ENCODE data around the gene GPR150. TPM values are rescaled to one million over a fixed set of nuclear protein-coding genes. Genes with fewer than 3 reads are reported as not detected.

The GPR150 gene
- polyA plus RNA-seq, 1 experiment: 0.25 TPM

DNA sequence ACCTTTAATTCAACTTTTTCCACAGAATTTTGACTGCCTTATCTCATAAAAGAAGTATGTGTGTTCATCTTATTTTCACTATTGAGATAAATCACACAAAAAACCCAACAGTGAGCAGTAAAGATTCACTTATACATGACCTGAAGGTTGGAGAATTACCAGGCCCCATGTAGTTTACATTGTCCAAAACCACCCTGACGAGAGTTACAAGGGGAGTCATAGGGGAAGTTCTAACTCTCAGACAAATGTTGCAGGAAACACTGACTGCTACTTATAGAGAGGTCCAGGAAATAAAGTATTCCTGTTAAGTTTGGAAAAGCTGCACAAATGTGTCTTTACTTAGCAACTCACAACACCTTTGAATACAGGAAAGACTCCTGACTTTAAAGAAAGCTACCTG is 48.8 kb downstream of the GPR150 start:
- POLR2A ChIA-PET: no interaction called here
- TF ChIP-seq, protein P1, sequence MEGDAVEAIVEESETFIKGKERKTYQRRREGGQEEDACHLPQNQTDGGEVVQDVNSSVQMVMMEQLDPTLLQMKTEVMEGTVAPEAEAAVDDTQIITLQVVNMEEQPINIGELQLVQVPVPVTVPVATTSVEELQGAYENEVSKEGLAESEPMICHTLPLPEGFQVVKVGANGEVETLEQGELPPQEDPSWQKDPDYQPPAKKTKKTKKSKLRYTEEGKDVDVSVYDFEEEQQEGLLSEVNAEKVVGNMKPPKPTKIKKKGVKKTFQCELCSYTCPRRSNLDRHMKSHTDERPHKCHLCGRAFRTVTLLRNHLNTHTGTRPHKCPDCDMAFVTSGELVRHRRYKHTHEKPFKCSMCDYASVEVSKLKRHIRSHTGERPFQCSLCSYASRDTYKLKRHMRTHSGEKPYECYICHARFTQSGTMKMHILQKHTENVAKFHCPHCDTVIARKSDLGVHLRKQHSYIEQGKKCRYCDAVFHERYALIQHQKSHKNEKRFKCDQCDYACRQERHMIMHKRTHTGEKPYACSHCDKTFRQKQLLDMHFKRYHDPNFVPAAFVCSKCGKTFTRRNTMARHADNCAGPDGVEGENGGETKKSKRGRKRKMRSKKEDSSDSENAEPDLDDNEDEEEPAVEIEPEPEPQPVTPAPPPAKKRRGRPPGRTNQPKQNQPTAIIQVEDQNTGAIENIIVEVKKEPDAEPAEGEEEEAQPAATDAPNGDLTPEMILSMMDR (IDR thresholded peaks at IDR 0.05; ENCODE audit: insufficient read depth, low read depth, low read length): no peak
- no peaks in the 10 kb centered on the region for H3K36me3 ChIP-seq (ENCODE audit: control insufficient read depth, insufficient read depth, low read length)
- no peak for DNase-seq (ENCODE audit: low read depth)
- H3K4me3 ChIP-seq (ENCODE audit: low read depth, low read length): no peak overlapping the region
- H3K27me3 ChIP-seq (ENCODE audit: control insufficient read depth, insufficient read depth, low read length): no peaks in the 10 kb centered on the region
- CTCF ChIA-PET: interaction anchor here (1.2 to 5.9 kb wide), 2 partner anchors 65 to 177 kb away, joined by 3 to 54 read pairs; partner anchors contain the start of gene RHOBTB3

DNA sequence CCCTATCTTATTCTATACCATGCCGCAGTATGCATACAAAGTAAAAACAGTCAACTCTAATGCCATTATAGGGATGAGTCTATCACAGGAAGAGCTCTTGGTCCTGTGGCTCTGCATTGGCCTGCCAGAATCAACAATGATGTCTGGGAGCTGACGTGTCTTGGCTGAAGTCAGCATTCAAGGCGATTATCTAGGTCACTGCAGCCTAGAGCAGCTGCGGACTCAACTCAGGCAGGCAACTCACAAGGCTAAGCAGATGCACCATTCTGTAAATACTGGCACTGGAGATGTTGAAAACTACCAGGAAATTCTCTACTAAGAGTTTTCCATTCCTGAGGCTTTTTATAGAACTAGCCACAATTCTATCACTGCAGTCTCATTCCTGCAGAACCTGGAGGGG is 49.7 kb downstream of the GPR150 start:
- Histone ChIP-seq H3K4me3 (ENCODE audit: low read depth, low read length) (no peak overlapping the region), H3K36me3 (ENCODE audit: control insufficient read depth, insufficient read depth, low read length) (no peaks in the 10 kb centered on the region), H3K27me3 (ENCODE audit: control insufficient read depth, insufficient read depth, low read length) (no peaks in the 10 kb centered on the region)
- peak; percentile 91 for DNase-seq (ENCODE audit: low read depth)
- CTCF ChIA-PET: interaction anchor here (1.2 to 1.8 kb wide), 4 partner anchors 11 to 177 kb away, joined by 3 read pairs; no protein-coding TSS in a partner anchor
- TF ChIP-seq, protein P1 (IDR thresholded peaks at IDR 0.05; ENCODE audit: insufficient read depth, low read depth, low read length): no peak
- POLR2A ChIA-PET: interaction anchor here (0.9 kb wide), 1 partner anchor 56 kb away, joined by 5 read pairs; no protein-coding TSS in a partner anchor

DNA sequence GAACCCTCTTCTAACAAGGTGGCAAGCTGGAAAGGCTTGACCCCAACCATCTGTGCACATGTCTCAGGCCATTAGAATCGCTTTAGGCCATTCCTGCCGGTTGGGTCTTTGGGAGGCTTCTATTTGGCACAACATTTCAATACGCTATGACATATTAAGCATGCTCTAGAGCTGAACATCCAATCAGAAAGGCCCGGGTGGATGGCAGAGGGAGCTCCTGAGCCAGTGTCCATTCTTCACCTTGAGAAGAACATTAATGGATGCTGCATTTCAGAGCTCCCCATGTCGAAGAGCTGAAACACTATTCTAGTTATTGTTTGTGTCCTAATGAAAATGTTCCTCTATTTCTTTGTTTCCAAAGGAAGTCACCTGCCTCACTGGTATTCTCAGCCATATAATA is 50.1 kb downstream of the GPR150 start:
- DNase-seq (ENCODE audit: low read depth): no peak
- POLR2A ChIA-PET: interaction anchor here (0.9 kb wide), 1 partner anchor 56 kb away, joined by 5 read pairs; no protein-coding TSS in a partner anchor
- no peak overlapping the region for H3K4me3 ChIP-seq (ENCODE audit: low read depth, low read length)
- TF ChIP-seq, protein P1 (IDR thresholded peaks at IDR 0.05; ENCODE audit: insufficient read depth, low read depth, low read length): no peak
- no peaks in the 10 kb centered on the region for H3K36me3 ChIP-seq (ENCODE audit: control insufficient read depth, insufficient read depth, low read length)
- CTCF ChIA-PET: interaction anchor here (1.1 to 1.8 kb wide), 5 partner anchors 11 to 176 kb away, joined by 3 read pairs; no protein-coding TSS in a partner anchor
- H3K27me3 ChIP-seq (ENCODE audit: control insufficient read depth, insufficient read depth, low read length): no peaks in the 10 kb centered on the region

DNA sequence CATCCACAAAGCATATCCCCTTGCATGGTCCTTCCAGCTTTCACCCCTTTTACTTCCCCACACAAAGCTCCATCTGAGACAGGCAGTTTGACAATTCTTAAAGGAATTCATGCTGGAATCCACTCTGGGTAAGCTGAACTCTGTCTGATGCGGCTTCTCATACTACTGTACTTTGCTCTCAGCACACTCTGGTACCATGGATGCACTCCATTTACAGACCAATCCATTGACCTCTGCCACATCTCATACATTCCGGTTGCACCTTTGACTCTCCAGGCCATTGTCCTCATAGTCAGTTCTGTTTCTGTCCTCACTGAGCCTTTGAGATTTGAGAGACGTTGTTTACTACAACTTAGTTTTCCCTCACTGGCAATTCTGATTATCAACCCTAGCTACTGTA is 50.7 kb downstream of the GPR150 start:
- TF ChIP-seq, protein P1 (IDR thresholded peaks at IDR 0.05; ENCODE audit: insufficient read depth, low read depth, low read length): no peak
- Histone ChIP-seq H3K27me3 (ENCODE audit: control insufficient read depth, insufficient read depth, low read length) (no peaks in the 10 kb centered on the region), H3K4me3 (ENCODE audit: low read depth, low read length) (no peak overlapping the region), H3K36me3 (ENCODE audit: control insufficient read depth, insufficient read depth, low read length) (no peaks in the 10 kb centered on the region)
- CTCF ChIA-PET: interaction anchor here (0.5 to 1.8 kb wide), 7 partner anchors 26 to 176 kb away, joined by 3 to 6 read pairs (median 3); no protein-coding TSS in a partner anchor
- no peak for DNase-seq (ENCODE audit: low read depth)
- POLR2A ChIA-PET: interaction anchor here (0.9 kb wide), 1 partner anchor 55 kb away, joined by 5 read pairs; no protein-coding TSS in a partner anchor

Other genes with a start within 250 kb of the GPR150 start
- not detected in 2 replicates for gene FAM81B, start 228.7 kb upstream of the GPR150 start, polyA plus RNA-seq (2011; rRNA removed)
- gene SKIC3, start 65.1 kb upstream of the GPR150 start, polyA plus RNA-seq (2011; rRNA removed): 31.6 and 66.3 TPM in 2 replicates
- gene ARSK, start 65.0 kb upstream of the GPR150 start, polyA plus RNA-seq (2011; rRNA removed): 8.0 and 14.2 TPM in 2 replicates
- 1.1 and 1.9 TPM in 2 replicates for gene RFESD, start 26.7 kb downstream of the GPR150 start, polyA plus RNA-seq (2011; rRNA removed)
- gene SPATA9, start 62.9 kb downstream of the GPR150 start, polyA plus RNA-seq (2011; rRNA removed): 0.53 and 1.0 TPM in 2 replicates
- gene RHOBTB3, start 111.2 kb downstream of the GPR150 start, polyA plus RNA-seq (2011; rRNA removed): 288 and 320 TPM in 2 replicates
- gene GLRX, start 202.6 kb downstream of the GPR150 start, polyA plus RNA-seq (2011; rRNA removed): 295 and 431 TPM in 2 replicates

Data from BJ (cell line).